ENCODE results near the gene C1orf74. TPM values are rescaled to one million over a fixed set of nuclear protein-coding genes. Genes with fewer than 3 reads are reported as not detected.

Gene C1orf74
- polyA plus RNA-seq (ENCODE audit: insufficient read length in 4 of 4), result 1 to 10 TPM; 1.3 to 4.0 (median 3.4) TPM

- DNase-seq (ENCODE audit: low read depth in 4 of 4, low spot score in 3 of 4), result peak; percentile 95 to 97 (median 96)
Measured at GRCh38 chr1:209784265-209785169, at the start of gene C1orf74. TSS of gene C1orf74 (minus strand) at chr1:209784559. CDS start at chr1:209783634, 925 bp downstream.

DNA sequence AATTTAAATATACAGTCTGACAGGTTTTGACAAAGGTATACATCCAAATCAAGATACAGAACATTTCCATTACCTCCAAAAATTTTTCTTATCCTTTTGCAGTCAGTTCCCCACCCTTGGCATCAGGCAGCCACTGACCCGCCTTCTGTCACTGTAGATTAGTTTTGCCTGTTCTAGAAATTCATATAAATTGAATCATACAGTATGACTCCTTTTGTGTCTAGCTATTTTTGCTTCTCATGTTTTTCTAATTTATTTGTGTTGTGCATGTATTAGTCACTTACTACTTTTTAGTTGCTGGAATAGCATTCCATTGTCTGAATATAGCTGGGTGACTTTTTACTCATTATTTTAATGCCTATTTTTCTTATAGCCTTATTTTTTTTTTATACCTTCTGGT, 47.3 kb upstream of the C1orf74 start:
- no peak for DNase-seq (ENCODE audit: low read depth in 4 of 4, low spot score in 3 of 4)

DNA sequence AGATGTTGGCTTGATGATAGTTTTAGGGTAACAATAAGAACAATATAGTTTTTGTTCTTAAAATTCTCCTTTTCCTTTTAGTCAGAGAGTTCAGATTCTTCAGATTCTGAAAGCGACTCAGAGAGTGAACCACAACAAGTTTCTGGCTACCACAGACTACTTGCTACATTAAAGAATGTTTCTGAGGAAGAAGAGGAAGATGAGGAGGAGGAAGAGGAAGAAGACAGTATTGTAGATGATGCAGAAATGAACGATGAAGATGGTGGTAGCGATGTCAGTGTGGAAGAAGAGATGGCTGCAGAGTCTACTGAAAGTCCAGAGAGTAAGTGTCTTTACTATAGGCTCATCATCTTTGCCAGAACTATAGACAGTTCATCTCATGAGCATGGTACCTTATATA, 46.4 kb upstream of the C1orf74 start:
- DNase-seq (ENCODE audit: low read depth in 4 of 4, low spot score in 3 of 4), result no peak

DNA sequence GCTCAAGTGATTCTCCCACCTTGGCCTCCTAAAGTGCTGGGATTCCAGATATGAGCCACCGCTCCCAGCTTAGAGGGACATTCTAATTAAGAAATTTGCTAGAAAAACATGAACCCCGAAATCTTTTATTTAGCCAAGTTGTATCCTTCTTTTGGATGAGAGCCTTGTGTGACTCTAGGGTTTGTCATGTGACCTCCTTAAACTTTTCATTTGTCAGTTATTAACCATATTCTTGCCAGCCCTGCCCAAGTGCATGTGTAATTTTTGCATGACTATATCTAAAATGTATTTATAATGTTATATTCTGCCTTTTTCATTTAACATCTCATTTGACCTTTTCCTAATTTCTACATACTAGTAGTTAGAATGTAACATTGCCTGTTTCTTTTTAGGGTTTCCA, 45.4 kb upstream of the C1orf74 start:
- no peak for DNase-seq (ENCODE audit: low read depth in 4 of 4, low spot score in 3 of 4)

- peak; percentile 83 to 93 (median 88) for DNase-seq (ENCODE audit: low read depth in 4 of 4, low spot score in 3 of 4)
Measured at GRCh38 chr1:209827384-209828262, 43.3 kb upstream of the C1orf74 start, which contains the start of gene UTP25. TSS of gene UTP25 (plus strand) at chr1:209827972. CDS start at chr1:209828064, 92 bp downstream.

GRCh38 chr1:209825591-209826434, 41.5 kb upstream of the C1orf74 start:
- no peak for DNase-seq (ENCODE audit: low read depth in 4 of 4, low spot score in 3 of 4)

- DNase-seq (ENCODE audit: low read depth in 4 of 4, low spot score in 3 of 4), result no peak
Measured at GRCh38 chr1:209823143-209824041, 39.0 kb upstream of the C1orf74 start.

GRCh38 chr1:209822706-209823105, 38.3 kb upstream of the C1orf74 start:
- no peak for DNase-seq (ENCODE audit: low read depth in 4 of 4, low spot score in 3 of 4)

- DNase-seq (ENCODE audit: low read depth in 4 of 4, low spot score in 3 of 4), result no peak
Measured at GRCh38 chr1:209820986-209821385, 36.6 kb upstream of the C1orf74 start.

DNA sequence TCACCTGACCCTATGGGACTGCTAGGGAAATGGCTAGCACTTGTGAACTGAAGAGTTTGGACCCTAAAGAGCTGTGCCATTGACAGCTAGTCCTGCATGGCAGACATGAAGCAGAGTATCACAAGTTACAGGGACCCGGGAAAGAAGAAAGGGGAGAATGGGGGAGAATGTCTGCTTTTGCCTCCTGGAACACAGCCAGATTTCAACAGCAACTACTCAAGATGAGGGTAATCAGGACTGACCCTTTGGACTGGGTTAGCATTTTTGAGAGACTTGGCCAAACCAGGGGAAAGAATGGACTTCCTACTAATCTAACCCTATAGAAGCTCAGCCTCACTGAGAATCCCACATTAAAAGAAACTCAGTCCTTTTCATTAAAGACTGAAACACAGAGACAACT, 34.7 kb upstream of the C1orf74 start:
- DNase-seq (ENCODE audit: low read depth in 4 of 4, low spot score in 3 of 4), result no peak

DNA sequence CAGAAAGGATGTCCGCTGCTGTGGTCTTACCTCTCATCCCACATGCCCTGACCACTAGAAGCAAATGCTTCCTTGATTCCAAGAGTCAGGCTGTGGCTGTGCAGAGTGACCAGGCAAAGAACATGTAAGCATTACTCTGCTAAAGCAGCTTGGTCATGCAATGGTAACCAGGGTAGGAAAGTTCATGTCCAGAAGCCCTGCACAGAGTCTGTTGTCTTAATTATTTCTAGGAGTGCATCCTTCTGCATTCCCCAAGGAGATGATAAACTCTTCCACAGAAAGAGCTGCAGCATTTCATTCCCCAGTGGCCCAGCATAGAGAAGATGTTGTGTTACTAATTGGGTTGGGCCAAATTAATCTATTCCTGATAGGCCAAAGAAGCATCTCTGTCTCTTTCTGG, 33.3 kb upstream of the C1orf74 start:
- DNase-seq (ENCODE audit: low read depth in 4 of 4, low spot score in 3 of 4), result no peak

GRCh38 chr1:209816923-209817322, 32.6 kb upstream of the C1orf74 start:
- no peak for DNase-seq (ENCODE audit: low read depth in 4 of 4, low spot score in 3 of 4)

GRCh38 chr1:209815931-209816341, 31.6 kb upstream of the C1orf74 start:
- DNase-seq (ENCODE audit: low read depth in 4 of 4, low spot score in 3 of 4), result no peak

DNA sequence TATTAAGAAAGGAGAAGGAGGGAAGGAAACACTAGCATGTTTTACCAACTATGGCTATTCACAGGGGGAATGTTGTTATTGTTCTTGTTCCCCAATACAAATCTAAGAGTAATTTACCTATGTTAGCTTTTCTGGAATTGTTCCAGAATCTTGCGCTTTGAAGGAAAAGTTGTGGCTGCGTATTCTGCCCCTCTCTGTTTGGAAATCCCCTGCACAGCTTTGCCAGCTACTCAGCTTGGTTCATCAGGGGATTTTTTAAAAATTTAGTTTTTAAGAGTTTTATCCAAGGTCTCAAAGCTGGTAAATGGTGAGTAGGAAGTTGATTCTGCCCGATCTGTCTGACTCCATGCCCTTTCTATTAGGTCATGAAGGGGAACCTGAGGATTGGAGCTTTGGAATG, 31.1 kb upstream of the C1orf74 start:
- no peak for DNase-seq (ENCODE audit: low read depth in 4 of 4, low spot score in 3 of 4)

DNA sequence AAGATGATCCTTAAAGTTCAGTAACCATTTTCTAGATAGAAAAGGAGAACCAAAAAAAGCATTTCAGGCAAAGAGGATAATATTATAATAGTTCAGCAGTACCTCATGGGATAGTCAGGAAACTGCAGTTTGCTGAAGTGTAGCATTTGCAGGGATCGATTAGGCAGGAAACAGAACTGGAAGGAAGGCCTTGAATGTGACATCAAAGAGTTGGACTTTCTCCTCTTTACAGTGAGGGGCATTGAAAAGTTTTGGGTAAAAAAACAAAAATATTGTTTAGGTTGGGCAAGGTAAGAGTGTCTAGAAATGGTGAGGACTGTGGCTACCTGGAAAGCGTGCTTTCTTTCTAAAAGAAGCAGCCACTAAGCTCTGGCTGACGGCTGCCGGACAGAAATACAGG, 29.5 kb upstream of the C1orf74 start:
- no peak for DNase-seq (ENCODE audit: low read depth in 4 of 4, low spot score in 3 of 4)

- DNase-seq (ENCODE audit: low read depth in 4 of 4, low spot score in 3 of 4), result no peak
Measured at GRCh38 chr1:209810783-209811182, 26.4 kb upstream of the C1orf74 start.

GRCh38 chr1:209809611-209810010, 25.3 kb upstream of the C1orf74 start:
- no peak for DNase-seq (ENCODE audit: low read depth in 4 of 4, low spot score in 3 of 4)

- DNase-seq (ENCODE audit: low read depth in 4 of 4, low spot score in 3 of 4), result no peak
Measured at GRCh38 chr1:209808059-209808581, 23.8 kb upstream of the C1orf74 start.

GRCh38 chr1:209807509-209807908, 23.1 kb upstream of the C1orf74 start:
- DNase-seq (ENCODE audit: low read depth in 4 of 4, low spot score in 3 of 4), result no peak

All from left renal pelvis (tissue), 4 donors.